NCI-H146 treated with DMSO at 0.1 percent for 48 hours (cell line): ENCODE measurements around the gene KREMEN1.

Experiments used
- DNase-seq: peaks from one replicate; lab custom pipeline; 2025; ENCODE audit not compliant: unreplicated experiment; lab: John Stamatoyannopoulos, UW

The KREMEN1 gene

DNA sequence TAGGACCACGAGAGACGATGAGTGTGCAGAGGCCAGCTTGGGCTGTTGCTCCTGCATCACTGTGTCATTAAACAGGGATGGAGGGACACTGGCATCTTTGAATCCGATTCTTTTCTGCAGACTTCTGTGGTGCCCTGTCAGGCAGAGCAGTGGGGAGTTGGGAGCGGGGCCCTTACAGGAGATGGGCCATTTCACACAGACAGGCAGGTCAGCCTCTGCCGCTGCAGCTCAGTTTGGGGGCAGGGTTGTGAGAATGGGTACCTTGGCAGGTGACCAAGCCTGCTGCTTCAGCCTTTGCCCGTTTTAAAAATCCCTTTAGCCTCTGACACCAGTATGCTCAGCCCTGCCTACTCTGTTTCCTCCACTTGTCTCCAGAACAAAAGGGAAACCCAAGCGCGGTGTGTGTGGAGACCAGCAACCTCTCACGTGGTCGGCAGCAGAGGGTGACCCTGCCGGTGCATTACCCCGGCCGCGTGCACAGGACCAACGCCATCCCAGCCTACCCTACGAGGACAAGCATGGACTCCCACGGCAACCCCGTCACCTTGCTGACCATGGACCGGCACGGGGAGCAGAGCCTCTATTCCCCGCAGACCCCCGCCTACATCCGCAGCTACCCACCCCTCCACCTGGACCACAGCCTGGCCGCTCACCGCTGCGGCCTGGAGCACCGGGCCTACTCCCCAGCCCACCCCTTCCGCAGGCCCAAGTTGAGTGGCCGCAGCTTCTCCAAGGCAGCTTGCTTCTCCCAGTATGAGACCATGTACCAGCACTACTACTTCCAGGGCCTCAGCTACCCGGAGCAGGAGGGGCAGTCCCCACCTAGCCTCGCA, 23.8 kb upstream of the KREMEN1 start:
- no peak for DNase-seq

DNA sequence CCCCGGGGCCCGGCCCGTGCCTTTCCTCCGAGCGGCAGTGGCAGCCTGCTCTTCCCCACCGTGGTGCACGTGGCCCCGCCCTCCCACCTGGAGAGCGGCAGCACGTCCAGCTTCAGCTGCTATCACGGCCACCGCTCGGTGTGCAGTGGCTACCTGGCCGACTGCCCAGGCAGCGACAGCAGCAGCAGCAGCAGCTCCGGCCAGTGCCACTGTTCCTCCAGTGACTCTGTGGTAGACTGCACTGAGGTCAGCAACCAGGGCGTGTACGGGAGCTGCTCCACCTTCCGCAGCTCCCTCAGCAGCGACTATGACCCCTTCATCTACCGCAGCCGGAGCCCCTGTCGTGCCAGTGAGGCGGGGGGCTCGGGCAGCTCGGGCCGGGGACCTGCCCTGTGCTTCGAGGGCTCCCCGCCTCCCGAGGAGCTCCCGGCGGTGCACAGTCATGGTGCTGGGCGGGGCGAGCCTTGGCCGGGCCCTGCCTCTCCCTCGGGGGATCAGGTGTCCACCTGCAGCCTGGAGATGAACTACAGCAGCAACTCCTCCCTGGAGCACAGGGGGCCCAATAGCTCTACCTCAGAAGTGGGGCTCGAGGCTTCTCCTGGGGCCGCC, 23.1 kb upstream of the KREMEN1 start:
- DNase-seq = no peak

DNA sequence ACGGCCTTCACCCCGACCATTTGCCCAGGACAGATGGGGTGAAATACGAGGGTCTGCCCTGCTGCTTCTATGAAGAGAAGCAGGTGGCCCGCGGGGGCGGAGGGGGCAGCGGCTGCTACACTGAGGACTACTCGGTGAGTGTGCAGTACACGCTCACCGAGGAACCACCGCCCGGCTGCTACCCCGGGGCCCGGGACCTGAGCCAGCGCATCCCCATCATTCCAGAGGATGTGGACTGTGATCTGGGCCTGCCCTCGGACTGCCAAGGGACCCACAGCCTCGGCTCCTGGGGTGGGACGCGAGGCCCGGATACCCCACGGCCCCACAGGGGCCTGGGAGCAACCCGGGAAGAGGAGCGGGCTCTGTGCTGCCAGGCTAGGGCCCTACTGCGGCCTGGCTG, 22.4 kb upstream of the KREMEN1 start:
- no peak for DNase-seq

DNA sequence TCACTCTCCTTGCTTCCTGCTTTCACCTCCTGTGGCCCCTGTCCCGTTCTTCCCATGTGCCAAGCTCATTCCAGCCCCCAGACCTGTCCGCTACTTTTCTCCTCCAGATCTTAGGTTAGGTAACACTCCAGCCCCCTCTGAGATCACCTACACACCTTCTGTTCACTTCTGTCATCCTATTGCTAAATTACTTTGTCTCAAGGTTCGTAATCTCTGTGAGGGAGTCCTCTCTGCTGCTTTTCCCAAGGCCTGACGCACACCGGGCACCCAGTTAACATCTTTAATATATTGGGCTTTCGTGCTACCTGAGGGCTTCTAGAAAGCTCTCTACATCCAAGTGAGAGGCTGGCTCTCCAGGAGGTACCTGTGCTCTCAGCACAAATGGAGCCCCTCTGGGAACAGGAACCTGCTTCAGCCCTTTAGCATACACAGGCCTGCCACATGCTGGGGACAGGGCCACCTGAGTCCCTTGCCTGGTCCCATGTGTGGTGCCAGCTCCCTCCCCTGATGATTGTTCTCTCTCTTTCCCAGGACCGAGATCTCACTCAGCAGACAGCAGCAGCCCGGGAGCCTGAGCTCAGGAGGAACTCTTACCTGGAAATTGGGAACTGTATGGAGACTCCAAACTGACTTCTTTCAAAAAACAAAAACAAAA, 19.7 kb upstream of the KREMEN1 start:
- no peak for DNase-seq

DNA sequence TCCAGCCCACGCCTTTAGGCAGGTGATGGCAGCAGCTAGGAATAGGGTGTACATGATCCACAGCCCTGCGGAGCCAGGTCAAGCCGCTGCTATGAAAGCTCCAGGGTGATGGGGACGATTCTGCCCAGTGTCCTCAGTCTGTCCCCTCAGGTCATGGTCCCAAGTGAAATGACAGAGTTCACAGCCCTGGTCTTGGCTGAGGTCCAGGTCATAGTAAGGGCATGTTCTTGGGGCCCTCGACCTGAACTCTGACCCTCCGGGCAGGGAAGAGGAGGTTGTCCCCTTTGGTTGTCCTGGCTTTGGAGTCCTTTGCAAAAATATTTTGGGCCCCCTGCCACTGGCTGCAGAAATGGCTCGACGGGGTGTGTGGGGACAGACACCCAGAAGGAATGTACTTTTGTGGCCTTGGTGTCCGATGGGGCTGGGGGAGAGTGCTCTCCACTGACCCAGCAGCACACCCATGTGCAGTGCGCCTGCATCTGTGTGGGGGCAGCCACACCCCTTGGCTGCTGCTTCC, 18.5 kb upstream of the KREMEN1 start:
- DNase-seq = no peak

DNA sequence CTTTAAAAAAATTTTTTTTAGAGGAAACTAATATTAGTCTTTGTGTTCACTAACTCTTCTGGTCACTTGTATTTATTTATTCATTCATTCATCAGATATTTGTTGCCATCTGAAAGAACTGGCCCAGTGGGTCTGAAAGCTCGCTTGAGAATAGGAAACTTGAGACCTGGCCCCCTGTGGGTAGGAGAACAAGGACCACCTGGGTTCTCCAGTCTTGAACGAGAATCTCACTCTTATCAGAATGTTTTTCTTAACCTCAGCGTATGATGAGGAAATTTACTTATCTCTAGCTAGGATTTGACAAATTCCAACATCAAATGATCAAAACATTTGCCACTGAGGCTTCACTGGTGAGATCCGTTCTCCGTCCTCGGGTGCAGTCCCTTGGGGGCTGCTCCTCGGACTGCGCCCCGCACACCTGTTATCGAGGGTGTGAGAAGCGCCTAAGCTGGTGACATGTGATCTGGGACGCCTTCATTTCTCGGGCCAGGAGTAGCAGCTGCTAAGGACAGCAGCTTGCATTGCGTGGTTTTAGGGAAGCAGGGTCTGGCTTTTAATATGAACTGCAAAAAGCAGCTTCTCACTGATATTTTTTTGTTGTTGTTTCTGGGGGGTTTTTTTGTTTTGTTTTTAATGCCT, 17.5 kb upstream of the KREMEN1 start:
- DNase-seq = no peak

DNA sequence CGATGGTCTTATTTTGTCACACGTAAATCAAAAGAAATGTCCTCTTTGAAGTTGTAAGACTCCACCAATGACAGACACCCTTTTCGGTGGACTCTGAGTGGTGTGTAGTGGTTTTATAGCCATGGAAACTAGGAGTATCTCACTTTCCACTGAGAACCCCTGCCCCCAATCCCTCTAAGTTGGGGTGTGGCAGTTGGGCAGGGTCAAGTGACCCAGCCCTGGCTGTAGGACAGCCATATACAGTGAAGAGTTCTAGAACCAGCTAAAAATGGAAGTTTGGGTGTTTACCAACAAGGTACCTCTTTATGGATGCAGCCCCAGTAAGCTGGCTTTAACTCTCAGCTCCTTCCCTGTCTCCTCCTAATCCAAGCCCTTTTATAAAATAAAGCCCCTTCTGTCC, 16.4 kb upstream of the KREMEN1 start:
- DNase-seq = no peak

DNA sequence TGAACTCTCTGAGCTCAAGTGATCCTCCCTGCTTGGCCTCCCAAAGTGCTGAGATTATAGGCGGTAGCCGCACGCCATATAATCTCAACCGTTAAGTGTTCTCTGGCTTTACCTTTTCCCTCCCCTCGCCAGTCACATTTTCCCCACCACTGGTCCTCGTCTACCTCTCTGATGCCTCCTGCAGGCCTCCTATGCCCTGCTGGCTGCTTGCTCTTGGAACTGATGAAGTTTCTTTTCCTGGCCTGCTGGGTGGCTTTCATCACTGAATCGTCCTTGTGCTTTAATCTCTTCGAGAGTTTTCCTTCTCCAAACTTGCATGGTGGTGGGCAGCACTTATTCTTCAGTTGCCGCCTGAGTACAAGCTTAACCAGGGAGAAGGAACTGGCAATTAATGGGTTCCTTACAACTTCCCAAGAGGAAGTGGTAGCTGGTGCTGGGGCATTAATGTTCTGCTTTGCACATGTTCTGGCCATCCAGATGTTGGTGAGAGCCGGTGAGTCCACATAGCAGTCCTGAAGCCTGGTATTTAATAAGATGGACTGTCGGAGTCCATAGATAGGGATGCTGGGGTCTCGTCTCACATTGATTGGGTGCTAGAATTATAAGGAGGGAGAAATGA, 12.5 kb upstream of the KREMEN1 start:
- DNase-seq = no peak

DNA sequence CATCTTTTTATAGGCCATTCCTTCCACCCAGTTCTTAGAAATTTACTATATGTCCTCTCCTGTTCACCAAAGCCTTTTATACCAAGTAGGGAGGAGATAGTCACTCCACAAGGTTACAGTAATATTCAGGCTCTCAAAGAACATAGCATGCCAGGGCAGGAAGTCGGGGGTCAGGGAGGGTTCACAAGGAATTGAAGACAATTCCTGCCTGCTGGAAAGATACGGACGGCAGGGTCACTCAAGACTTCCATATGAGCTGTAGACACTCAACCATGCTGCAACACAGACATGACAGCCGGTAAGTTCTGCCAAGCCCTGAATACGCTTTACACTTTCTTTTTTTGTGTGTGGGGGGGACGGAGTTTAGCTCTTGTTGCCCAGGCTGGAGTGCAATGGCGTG, 11.9 kb upstream of the KREMEN1 start:
- no peak for DNase-seq

DNA sequence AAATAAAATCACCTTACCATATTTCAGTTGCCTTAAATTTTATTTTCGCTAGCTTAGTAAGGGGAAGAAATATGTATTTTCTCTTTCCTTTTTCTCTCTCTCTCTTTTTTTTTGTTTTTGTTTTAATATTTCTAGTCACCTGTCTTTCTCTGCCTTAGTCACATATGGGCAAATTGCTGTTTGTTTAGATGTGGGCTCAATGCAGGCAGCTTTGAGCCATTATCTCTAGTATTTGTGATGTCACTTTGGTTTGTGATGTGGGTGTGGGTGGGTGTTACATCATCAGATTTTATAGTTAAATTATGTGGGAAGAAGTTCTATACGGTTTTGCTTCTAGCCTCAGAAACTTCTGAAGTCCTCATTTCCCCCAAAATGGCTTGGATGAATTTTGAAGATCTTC, 11.1 kb upstream of the KREMEN1 start, which contains the start of gene C22orf31:
TSS of gene C22orf31 (minus strand) at position 59 of the 400 bp plus-strand sequence. CDS start at position 20, 39 bp downstream.
- DNase-seq = no peak

DNA sequence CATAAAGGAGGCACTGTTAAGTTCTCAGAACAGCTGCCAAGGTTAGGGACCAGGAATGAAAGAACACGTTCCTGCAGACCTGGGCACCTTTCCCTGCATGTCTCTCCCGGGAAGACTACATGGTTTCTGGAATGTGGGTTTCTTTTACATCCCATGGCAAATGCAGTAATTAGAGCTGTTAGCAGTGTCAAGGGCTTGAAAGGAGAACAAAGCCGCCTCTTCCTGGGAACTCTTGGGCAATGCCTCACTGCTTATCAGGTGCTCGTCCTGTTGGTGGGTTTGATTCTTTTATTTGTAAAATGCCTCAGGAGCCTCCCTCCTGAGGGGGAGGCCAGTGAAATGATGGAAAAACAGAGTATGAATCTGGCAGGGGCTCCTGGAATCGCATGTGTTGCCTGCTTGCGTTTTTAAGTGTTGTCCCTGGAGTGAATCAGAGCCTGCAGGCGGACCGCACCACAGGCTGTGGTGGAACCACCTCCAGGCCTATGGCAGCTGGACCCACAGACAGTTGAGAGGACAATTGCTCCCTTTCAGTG, 10.5 kb upstream of the KREMEN1 start:
- no peak for DNase-seq

DNA sequence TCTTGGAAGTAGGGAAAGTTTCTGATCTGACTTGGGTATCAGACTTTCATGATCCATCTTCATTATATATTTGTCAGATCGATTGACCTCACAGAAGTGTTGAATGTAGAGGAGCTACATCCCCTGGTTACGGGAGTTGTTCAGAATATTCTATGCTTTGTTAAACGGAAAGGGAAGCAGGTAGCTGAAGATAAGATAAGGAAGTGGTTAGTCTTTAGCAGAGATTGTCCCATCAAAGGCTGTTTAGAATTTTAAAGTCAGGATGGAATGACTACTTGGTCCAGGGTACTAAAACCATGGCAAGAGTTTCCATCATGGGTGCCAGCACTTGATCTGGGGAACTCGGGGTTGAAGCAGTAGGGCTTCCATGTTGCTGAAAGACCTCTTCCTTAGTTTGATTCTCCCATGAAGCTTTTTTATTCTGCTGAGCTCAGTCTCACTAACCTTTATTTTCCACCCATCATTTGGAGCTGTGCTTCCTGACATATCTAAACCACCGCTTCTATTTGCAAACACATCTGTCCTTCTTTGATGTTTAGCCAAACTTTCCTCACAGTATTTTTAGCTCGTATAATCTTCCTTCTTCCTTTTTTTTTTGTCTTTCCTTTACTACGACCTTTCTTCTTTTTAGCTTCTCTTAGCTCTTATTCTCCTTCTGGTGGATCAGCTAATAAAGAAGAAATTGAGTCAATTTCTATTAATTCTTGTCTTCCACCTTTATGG, 7.2 kb upstream of the KREMEN1 start:
- no peak for DNase-seq

DNA sequence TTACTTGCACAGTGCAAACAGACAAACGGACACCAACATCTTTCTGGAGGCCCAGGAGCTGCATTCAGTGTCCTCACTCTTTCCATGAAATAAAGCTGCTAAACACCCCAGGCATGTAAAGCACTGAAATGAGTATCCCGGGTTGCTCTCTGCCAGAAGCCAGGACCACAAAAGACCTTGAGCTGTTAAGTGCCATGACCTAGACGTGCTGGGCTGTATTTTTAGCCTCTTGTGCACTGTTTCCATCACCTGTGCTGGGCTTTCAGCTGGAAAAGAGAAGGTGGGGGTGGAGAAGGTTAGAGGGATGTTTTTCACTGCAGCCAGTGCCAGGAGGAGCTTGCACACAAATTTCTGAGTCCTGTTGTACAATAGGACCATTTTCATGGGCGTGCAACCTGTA, 3.4 kb upstream of the KREMEN1 start:
- no peak for DNase-seq

DNA sequence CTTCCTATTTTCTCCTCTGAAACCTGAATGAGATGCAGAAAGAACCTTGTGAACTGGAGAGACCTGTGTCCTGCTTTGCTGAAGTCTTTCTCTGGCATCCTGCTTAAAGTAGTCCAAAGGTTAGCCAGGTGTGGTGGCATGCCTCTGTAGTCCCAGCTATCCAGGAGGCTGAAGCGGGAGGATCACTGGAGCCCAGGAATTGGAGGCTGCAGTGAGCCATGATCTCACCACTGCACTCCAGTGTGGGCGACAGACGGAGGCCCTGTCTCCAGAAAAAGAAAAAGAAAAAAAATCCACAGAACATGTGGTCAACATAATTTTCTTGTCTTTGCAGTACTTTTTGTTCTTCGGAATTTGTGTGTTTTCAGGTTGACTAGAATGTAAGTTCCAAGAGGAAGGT, 2.3 kb upstream of the KREMEN1 start:
- DNase-seq = no peak

DNA sequence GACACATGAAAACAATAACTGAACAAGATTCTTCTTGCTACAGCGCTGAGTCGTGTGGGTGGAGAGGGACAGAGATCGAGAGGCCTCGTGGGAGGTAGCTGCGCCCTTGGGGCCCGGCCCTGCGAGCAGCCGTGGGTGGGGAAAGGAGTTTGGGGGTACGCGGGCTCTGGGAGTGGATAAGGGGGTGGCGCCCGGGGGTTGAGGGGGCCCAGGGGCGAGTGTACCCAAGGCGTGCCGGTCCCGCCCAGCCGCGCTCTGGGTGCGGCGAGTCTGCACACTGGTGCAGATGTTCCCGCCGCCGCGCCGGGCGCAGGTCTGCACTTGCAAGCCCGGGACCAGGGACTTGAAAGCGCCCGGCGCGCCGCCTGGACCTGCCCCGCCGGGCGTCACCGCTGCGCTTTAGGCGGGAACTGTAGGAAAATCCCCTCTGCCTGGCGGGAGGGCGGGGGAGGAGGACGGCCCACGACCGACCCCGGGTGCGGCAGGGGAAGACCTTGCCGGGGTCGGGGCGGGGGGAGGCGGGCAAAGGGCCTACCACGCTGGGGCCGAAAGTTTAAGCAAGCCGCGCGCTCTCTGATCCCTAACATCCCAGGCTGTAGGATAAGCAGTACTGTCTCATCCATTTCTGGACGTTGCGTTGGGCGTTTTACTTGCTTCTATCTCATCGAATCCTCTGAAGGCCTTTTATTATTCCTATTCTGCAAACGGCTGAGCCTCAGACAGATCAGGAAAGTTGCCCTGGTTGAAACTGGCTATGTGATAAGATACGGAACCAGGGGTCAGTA, 1.4 kb upstream of the KREMEN1 start:
- DNase-seq = peak; percentile 27

DNA sequence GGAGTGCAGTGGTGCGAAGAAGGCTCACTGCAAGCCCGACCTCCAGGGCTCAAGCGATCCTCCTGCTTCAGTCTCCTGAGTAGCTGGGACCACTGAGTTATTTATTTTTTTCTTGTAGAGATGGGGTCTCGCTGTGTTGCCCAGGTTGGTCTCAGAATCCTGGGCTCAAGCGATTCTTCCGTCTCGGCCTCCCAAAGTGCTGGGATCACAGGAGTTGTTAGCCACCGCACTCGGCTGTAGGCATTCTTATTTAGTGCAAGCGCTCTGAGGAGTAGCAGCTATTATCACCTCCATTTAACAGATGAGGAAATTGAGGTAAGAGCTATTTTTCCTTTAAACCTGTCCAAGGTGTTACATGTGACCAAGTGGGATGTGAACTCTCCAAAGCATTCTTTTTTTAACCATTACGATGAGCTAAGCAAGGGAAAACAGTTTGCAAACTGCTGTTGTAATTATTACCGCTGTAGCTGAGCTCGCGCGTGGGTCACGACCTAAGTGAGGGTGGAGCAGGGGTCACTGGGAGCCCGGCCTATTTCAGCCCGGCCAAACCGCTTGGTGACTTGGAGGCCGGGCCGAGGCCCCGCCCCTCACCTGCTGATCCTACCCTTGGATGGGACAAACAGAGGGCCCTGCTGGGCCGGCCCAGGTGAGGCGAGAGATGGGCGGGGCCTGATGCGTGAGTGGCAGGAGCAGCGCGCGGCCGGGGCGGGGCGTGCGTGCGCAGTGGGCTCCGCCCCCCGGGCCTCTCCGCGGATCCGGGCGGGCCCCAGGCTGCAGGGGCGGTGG, 449 bp upstream of the KREMEN1 start:
- DNase-seq = peak; percentile 58

DNA sequence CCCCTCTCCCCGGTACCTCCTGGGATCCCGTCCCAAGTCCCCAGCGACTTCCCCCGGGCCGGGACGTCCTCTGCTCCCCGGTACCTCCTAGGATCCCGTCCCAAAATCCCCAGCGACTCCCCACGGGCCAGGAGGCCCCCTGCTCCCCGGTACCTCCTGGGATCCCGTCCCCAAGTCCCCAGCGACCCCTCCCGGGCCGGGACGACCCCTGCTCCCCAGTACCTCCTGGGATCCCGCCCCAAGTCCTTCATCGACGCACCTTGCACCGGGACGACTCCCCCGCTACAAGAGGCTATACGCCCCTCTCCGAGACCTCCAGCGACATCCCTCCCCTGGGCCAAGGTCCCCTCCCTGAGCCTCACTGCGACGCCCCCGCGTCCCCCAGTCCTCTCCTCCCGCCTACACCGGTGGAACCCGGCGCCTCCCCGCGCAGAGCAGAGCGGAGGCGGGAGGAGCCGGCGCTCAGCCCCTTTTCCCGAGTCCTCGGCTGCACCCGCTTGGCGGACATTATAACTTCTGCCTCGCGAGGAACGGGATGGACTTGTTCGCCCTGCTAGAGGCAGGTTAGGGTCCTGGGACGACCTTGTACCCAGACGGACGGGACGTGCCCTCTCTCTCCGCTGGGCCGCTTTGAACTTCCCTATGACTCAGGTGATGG, 912 bp downstream of the KREMEN1 start:
- no peak for DNase-seq

DNA sequence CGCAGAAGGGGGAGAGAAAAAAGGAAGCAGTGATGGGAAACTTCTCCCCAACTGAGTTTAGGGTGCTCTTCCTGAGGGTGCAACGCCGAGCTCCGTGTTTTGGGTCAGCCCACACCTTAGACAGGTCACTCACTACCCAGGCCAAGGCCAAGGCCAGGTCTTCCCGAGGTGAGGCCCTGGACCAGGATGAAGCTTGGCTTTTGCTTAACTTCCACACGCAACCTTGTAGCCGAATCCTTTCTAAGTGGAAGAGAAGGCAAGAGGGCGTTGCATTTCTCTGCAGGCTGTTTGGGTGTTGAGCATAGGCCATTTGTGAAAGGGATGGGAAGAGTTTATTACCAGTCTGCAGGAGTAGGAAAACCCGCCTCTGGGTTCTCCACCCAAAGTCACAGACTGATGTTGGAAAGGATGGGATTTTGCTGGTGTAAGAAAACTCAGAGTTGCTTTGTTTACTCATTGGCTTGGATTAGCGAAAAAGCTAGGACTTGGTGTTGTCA, 1.5 kb downstream of the KREMEN1 start:
- DNase-seq = no peak
